ENCODE data around the gene SLC6A9. TPM values are rescaled to one million over a fixed set of nuclear protein-coding genes. Genes with fewer than 3 reads are reported as not detected.

Gene SLC6A9
- total and polyA plus RNA-seq, 2 experiments from 2014 or later, result 14.4 to 20.0 TPM

- Mint-ChIP-seq H3K36me3 (ENCODE audit: low read depth) (no peaks in the 10 kb centered on the region), H3K27me3 (ENCODE audit: insufficient read depth, low read depth, poor library complexity) (peaks cover 3% of the 10 kb centered on the region), H3K27ac (no peak overlapping the region), H3K4me3 (no peak overlapping the region), H3K9me3 (no peaks in the 10 kb centered on the region), H3K4me1 (peaks cover 6% of the 10 kb centered on the region)
- no peaks in the 10 kb centered on the region for H3K4me1 ChIP-seq (ENCODE audit: insufficient read depth)
- H3K27me3 ChIP-seq (ENCODE audit: insufficient read depth), result peaks cover 3% of the 10 kb centered on the region; the same call in 1 of the 2 replicates
- H3K4me3 ChIP-seq, result no peak overlapping the region
- H3K27ac ChIP-seq (ENCODE audit: low read depth), result no peak overlapping the region
- DNase-seq (ENCODE audit: low spot score) (no peak), ATAC-seq (no peak)
- H3K9me2 ChIP-seq (ENCODE audit: insufficient read depth), result no peaks in the 10 kb centered on the region
- no peaks in the 10 kb centered on the region for H4K20me1 ChIP-seq (replicated peaks; ENCODE audit: insufficient read depth)
- no peak overlapping the region for H2AFZ ChIP-seq
- no peaks in the 10 kb centered on the region for H3K79me2 ChIP-seq (replicated peaks; ENCODE audit: insufficient read depth)
- H3F3A ChIP-seq (replicated peaks; ENCODE audit: low read depth), result no peaks in the 10 kb centered on the region
- H3K36me3 ChIP-seq (ENCODE audit: insufficient read depth), result no peaks in the 10 kb centered on the region
- no peak overlapping the region for H3K4me2 ChIP-seq
- TF ChIP-seq, protein P1, sequence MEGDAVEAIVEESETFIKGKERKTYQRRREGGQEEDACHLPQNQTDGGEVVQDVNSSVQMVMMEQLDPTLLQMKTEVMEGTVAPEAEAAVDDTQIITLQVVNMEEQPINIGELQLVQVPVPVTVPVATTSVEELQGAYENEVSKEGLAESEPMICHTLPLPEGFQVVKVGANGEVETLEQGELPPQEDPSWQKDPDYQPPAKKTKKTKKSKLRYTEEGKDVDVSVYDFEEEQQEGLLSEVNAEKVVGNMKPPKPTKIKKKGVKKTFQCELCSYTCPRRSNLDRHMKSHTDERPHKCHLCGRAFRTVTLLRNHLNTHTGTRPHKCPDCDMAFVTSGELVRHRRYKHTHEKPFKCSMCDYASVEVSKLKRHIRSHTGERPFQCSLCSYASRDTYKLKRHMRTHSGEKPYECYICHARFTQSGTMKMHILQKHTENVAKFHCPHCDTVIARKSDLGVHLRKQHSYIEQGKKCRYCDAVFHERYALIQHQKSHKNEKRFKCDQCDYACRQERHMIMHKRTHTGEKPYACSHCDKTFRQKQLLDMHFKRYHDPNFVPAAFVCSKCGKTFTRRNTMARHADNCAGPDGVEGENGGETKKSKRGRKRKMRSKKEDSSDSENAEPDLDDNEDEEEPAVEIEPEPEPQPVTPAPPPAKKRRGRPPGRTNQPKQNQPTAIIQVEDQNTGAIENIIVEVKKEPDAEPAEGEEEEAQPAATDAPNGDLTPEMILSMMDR (conservative IDR thresholded peaks at IDR 0.05; ENCODE audit: low read depth in 2 of 2), result no peak
- TF ChIP-seq EZH2phosphoT487 (IDR thresholded peaks at IDR 0.05; ENCODE audit: unreplicated experiment), result no peak
- TF ChIP-seq JUNB (IDR thresholded peaks at IDR 0.05; ENCODE audit: unreplicated experiment), result no peak
- TF ChIP-seq ZNF462 (CRISPR knock-in tag; IDR thresholded peaks at IDR 0.05), result no peak
- no peak for TF ChIP-seq POLR2AphosphoS5 (IDR thresholded peaks at IDR 0.05; ENCODE audit: low read depth)
- no peak for TF ChIP-seq NANOG (IDR thresholded peaks at IDR 0.05; ENCODE audit: borderline replicate concordance)
- TF ChIP-seq ETS1 (IDR thresholded peaks at IDR 0.05), result no peak
- TF ChIP-seq STAT1 (IDR thresholded peaks at IDR 0.05; ENCODE audit: unreplicated experiment), result no peak
- no peak for TF ChIP-seq REST (IDR thresholded peaks at IDR 0.05; ENCODE audit: unreplicated experiment)
- no peak for TF ChIP-seq ZNF331 (CRISPR knock-in tag; IDR thresholded peaks at IDR 0.05; ENCODE audit: low read depth)
- TF ChIP-seq EZH2 (IDR thresholded peaks at IDR 0.05; ENCODE audit: low read depth, unreplicated experiment), result no peak
- no peak for TF ChIP-seq CREB1 (CRISPR knock-in tag; IDR thresholded peaks at IDR 0.05; ENCODE audit: low read depth)
- no peak for TF ChIP-seq ZNF114 (CRISPR knock-in tag; IDR thresholded peaks at IDR 0.05)
These were observed 7.8 kb upstream of the SLC6A9 start for GRCh38 chr1:44038876-44039657.

All from GM23338 (cell line).